CD4-positive, alpha-beta memory T cell (primary cell): ENCODE measurements around the gene SNPH. TPM values are rescaled to one million over a fixed set of nuclear protein-coding genes. Genes with fewer than 3 reads are reported as not detected.
"Not testable (repeated sequence)": the region's sequence is repeated elsewhere in the genome, so short reads cannot be mapped to it uniquely, and the experiment has no call there.

ENCODE experiments used
- CTCF ChIA-PET: fragments of 350-600 bp; sonication (Branson Sonifier 250); formaldehyde crosslinking; loops from one replicate; lab custom pipeline; 2021; ENCODE audit warnings: inconsistent platforms; ENCODE audit not compliant: partially characterized antibody; lab: Charles Lee
- POLR2A ChIA-PET: fragments of 350-600 bp; sonication (Branson Sonifier 250); formaldehyde crosslinking; loops from one replicate; lab custom pipeline; 2021; ENCODE audit not compliant: partially characterized antibody; lab: Charles Lee
- DNase-seq, 5 donors: peaks; one replicate each; pipeline versions ENCODE4 v3.0.0 to v3.0.0-alpha.2; 2020 to 2022; ENCODE audit warnings: mixed read lengths in 1 of 5
- H3K27ac ChIP-seq: one replicate; pipeline ENCODE4 v1.7.0; 2013; ENCODE audit warnings: low read depth, low read length
- H3K27me3 ChIP-seq: 2 replicates; pipeline ENCODE4 v1.7.0; 2013; ENCODE audit warnings: mild to moderate bottlenecking, low read length, moderate library complexity; ENCODE audit not compliant: insufficient read depth
- H3K36me3 ChIP-seq: 2 replicates; pipeline ENCODE4 v1.7.0; 2013; ENCODE audit warnings: mild to moderate bottlenecking, low read length, moderate library complexity; ENCODE audit not compliant: insufficient read depth
- H3K4me1 ChIP-seq: 2 replicates; pipeline ENCODE4 v1.7.0; 2013; ENCODE audit warnings: mild to moderate bottlenecking, low read length, moderate library complexity; ENCODE audit not compliant: insufficient read depth
- H3K4me3 ChIP-seq, 2 donors: one replicate each; pipeline ENCODE4 v1.7.0; 2013; ENCODE audit warnings: low read length in 2 of 2, mild to moderate bottlenecking in 1 of 2
- H3K9me3 ChIP-seq, 2 donors: one replicate each; pipeline ENCODE4 v1.7.0; 2013; ENCODE audit warnings: low read length in 2 of 2, control low read depth in 1 of 2; ENCODE audit not compliant: control insufficient read depth in 1 of 2
- H3K27ac Mint-ChIP-seq, 7 donors: one replicate each; pipeline ENCODE4 v1.8.0; 2020 to 2021; ENCODE audit warnings: mixed read lengths in 7 of 7, mild to moderate bottlenecking in 6 of 7, inconsistent platforms in 3 of 7, moderate library complexity in 3 of 7
- H3K27me3 Mint-ChIP-seq, 2 donors: one replicate each; pipeline ENCODE4 v1.8.0; 2020 to 2021; ENCODE audit warnings: mixed read lengths in 2 of 2
- H3K36me3 Mint-ChIP-seq, 2 donors: one replicate each; pipeline ENCODE4 v1.8.0; 2020 to 2021; ENCODE audit warnings: mixed read lengths in 2 of 2, inconsistent platforms in 1 of 2, mild to moderate bottlenecking in 1 of 2
- H3K4me1 Mint-ChIP-seq, 4 donors: one replicate each; pipeline ENCODE4 v1.8.0; 2020 to 2021; ENCODE audit warnings: mixed read lengths in 4 of 4, mild to moderate bottlenecking in 1 of 4
- H3K4me3 Mint-ChIP-seq, 8 donors: one replicate each; pipeline ENCODE4 v1.8.0; 2020 to 2021; ENCODE audit warnings: mixed read lengths in 8 of 8, mild to moderate bottlenecking in 7 of 8, moderate library complexity in 6 of 8, inconsistent platforms in 3 of 8
- H3K9me3 Mint-ChIP-seq, 8 donors: one replicate each; pipeline ENCODE4 v1.8.0; 2020 to 2021; ENCODE audit warnings: mixed read lengths in 8 of 8, mild to moderate bottlenecking in 5 of 8, inconsistent platforms in 3 of 8, moderate library complexity in 1 of 8
- intact Hi-C: fragments of 100-400 bp; cut with micrococcal nuclease; formaldehyde crosslinking; loops from one replicate; pipeline ENCODE4 v1.15.1; 2023
- polyA plus RNA-seq, 2 donors: library from polyadenylated mRNA; unstranded; fragments of 300-500 nt; fragmentation: Illumina TruSeq; gene quantifications; one replicate each; pipeline ENCODE4 v1.2.3, GENCODE V29; 2021
- total RNA-seq, 2 experiments: library from RNA; stranded (reverse); gene quantifications; one replicate each; pipeline ENCODE4 v1.2.3, GENCODE V29; 2021

SNPH gene, protein sequence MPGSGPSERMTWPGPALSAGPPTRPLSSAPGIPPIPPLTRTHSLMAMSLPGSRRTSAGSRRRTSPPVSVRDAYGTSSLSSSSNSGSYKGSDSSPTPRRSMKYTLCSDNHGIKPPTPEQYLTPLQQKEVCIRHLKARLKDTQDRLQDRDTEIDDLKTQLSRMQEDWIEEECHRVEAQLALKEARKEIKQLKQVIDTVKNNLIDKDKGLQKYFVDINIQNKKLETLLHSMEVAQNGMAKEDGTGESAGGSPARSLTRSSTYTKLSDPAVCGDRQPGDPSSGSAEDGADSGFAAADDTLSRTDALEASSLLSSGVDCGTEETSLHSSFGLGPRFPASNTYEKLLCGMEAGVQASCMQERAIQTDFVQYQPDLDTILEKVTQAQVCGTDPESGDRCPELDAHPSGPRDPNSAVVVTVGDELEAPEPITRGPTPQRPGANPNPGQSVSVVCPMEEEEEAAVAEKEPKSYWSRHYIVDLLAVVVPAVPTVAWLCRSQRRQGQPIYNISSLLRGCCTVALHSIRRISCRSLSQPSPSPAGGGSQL
- total RNA-seq (10 to 100 TPM; 14.3 to 15.9 TPM), polyA plus RNA-seq (1 to 10 TPM; 2.5 to 6.6 TPM)

- peak; percentile 67 to 84 (median 72) for DNase-seq
- Mint-ChIP-seq H3K9me3 (peaks cover 0 to 2% (median 0%) of the 10 kb centered on the region in 8 donors), H3K36me3 (no peaks in the 10 kb centered on the region), H3K27ac (peak within 1 kb of the TSS; percentile 88 to 99 (median 96)), H3K4me3 (peak within 1 kb of the TSS; percentile 86 to 96 (median 92)), H3K27me3 (no peaks in the 10 kb centered on the region), H3K4me1 (peaks cover 23 to 53% (median 39%) of the 10 kb centered on the region in 4 donors)
- H3K36me3 ChIP-seq, result no peaks in the 10 kb centered on the region
- CTCF ChIA-PET, result interaction anchor here (1.0 to 1.1 kb wide), 2 partner anchors 32 to 201 kb away, joined by 3 read pairs; no protein-coding TSS in a partner anchor
- peak within 1 kb of the TSS; percentile 65 for H3K27ac ChIP-seq
- H3K4me1 ChIP-seq, result peaks cover 36% of the 10 kb centered on the region
- peak within 1 kb of the TSS; percentile 43 to 58 for H3K4me3 ChIP-seq
- peaks cover 4% of the 10 kb centered on the region for H3K27me3 ChIP-seq
- intact Hi-C loops, result loop anchor here (1.0 to 5.0 kb wide), 3 partner anchors 20 to 40 kb away; partner anchors contain the start of gene RAD21L1
- no peaks in the 10 kb centered on the region for H3K9me3 ChIP-seq
- POLR2A ChIA-PET, result interaction anchor here (0.6 to 1.8 kb wide), 11 partner anchors 9 to 169 kb away, joined by 3 to 9 read pairs (median 3); partner anchors contain the start of genes PSMF1 and RAD21L1
Observed at GRCh38 chr20:1266167-1266973, at the start of gene SNPH. TSS of gene SNPH (plus strand) at chr20:1266294. CDS start at chr20:1296240, 29,946 bp downstream.

GRCh38 chr20:1216527-1217427 lies 49.3 kb upstream of the SNPH start:
- DNase-seq, H3K27ac ChIP-seq, H3K9me3 Mint-ChIP-seq, H3K36me3 ChIP-seq, H3K27me3 ChIP-seq, POLR2A ChIA-PET, intact Hi-C loops, H3K4me3 ChIP-seq, H3K27me3 Mint-ChIP-seq, H3K9me3 ChIP-seq, H3K36me3 Mint-ChIP-seq, CTCF ChIA-PET: not testable (repeated sequence)
- peak overlapping the region in 3 of 8 donors; percentile 30 to 47 (median 34) for H3K4me3 Mint-ChIP-seq
- peak overlapping the region in 4 of 7 donors; percentile 17 to 82 (median 74) for H3K27ac Mint-ChIP-seq
- H3K4me1 Mint-ChIP-seq, result peaks cover 19 to 28% (median 26%) of the 10 kb centered on the region in 4 donors
- H3K4me1 ChIP-seq, result peaks cover 33% of the 10 kb centered on the region

GRCh38 chr20:1222750-1223149 lies 43.3 kb upstream of the SNPH start:
- H3K4me1 ChIP-seq, result peaks cover 17% of the 10 kb centered on the region
- CTCF ChIA-PET, H3K36me3 Mint-ChIP-seq, H3K27ac ChIP-seq, H3K27me3 Mint-ChIP-seq, H3K27me3 ChIP-seq, H3K36me3 ChIP-seq, H3K27ac Mint-ChIP-seq, H3K4me3 Mint-ChIP-seq, POLR2A ChIA-PET, H3K9me3 ChIP-seq, H3K4me3 ChIP-seq, intact Hi-C loops, DNase-seq, H3K9me3 Mint-ChIP-seq: not testable (repeated sequence)
- H3K4me1 Mint-ChIP-seq, result peaks cover 2 to 18% (median 10%) of the 10 kb centered on the region in 4 donors

GRCh38 chr20:1224205-1224890 lies 41.7 kb upstream of the SNPH start:
- POLR2A ChIA-PET, result interaction anchor here (2.1 kb wide), 1 partner anchor 42 kb away, joined by 6 read pairs; the partner anchor contains the start of gene SNPH
- no peaks in the 10 kb centered on the region for H3K36me3 ChIP-seq
- Mint-ChIP-seq H3K4me1 (peaks cover 2 to 18% (median 10%) of the 10 kb centered on the region in 4 donors), H3K4me3 (peak overlapping the region in 6 of 8 donors; percentile 27 to 76 (median 55)), H3K9me3 (peaks cover 0 to 5% (median 2%) of the 10 kb centered on the region in 8 donors), H3K27me3 (peaks cover 2 to 3% of the 10 kb centered on the region in 2 donors), H3K36me3 (peaks cover 0 to 2% of the 10 kb centered on the region in 2 donors), H3K27ac (peak overlapping the region in 5 of 7 donors; percentile 5 to 77 (median 63))
- peaks cover 17% of the 10 kb centered on the region for H3K4me1 ChIP-seq
- DNase-seq, result peak in 2 of 5 donors; percentile 16 to 47
- CTCF ChIA-PET, result no interaction called here
- H3K27me3 ChIP-seq, result peaks cover 6% of the 10 kb centered on the region
- H3K4me3 ChIP-seq, result no peak overlapping the region
- no peak overlapping the region for H3K27ac ChIP-seq
- intact Hi-C loops, result no loop called here
- H3K9me3 ChIP-seq, result no peaks in the 10 kb centered on the region

- H3K36me3 ChIP-seq, result no peaks in the 10 kb centered on the region
- peak overlapping the region; percentile 51 to 91 (median 64) for H3K27ac Mint-ChIP-seq
- peaks cover 0 to 5% (median 2%) of the 10 kb centered on the region in 8 donors for H3K9me3 Mint-ChIP-seq
- H3K36me3 Mint-ChIP-seq, result peaks cover 0 to 2% of the 10 kb centered on the region in 2 donors
- peaks cover 17% of the 10 kb centered on the region for H3K4me1 ChIP-seq
- peaks cover 10% of the 10 kb centered on the region for H3K27me3 ChIP-seq
- ChIA-PET POLR2A (interaction anchor here (1.4 to 2.1 kb wide), 2 partner anchors 41 to 75 kb away, joined by 3 to 6 read pairs; partner anchors contain the start of gene SNPH), CTCF (interaction anchor here (1.8 kb wide), 1 partner anchor 12 kb away, joined by 4 read pairs; no protein-coding TSS in a partner anchor)
- peaks cover 2 to 7% of the 10 kb centered on the region in 2 donors for H3K27me3 Mint-ChIP-seq
- intact Hi-C loops, result loop anchor here (5.0 kb wide), 1 partner anchor 167 kb away; the partner anchor contains the start of gene FKBP1A
- peaks cover 2 to 18% (median 10%) of the 10 kb centered on the region in 4 donors for H3K4me1 Mint-ChIP-seq
- no peak overlapping the region for H3K27ac ChIP-seq
- H3K9me3 ChIP-seq, result no peaks in the 10 kb centered on the region
- peak in 1 of 5 donors; percentile 48 for DNase-seq
- peak overlapping the region; percentile 64 to 87 (median 79) for H3K4me3 Mint-ChIP-seq
- no peak overlapping the region for H3K4me3 ChIP-seq
Observed at GRCh38 chr20:1225263-1225782, 40.8 kb upstream of the SNPH start.
